B cell (primary cell): ENCODE results near the gene ERC2.

Experiments
- CTCF ChIP-seq: fragments of 200-600 bp; IDR thresholded peaks from one replicate; pipeline ENCODE4 v1.8.0; 2022; ENCODE audit warnings: antibody characterized with exemption, mild to moderate bottlenecking
- EZH2 ChIP-seq: IDR thresholded peaks from 2 replicates; pipeline ENCODE4 v1.6.1; 2012; ENCODE audit warnings: borderline replicate concordance, low read depth, mild to moderate bottlenecking, moderate library complexity, low read length; ENCODE audit not compliant: insufficient read depth, poor library complexity, severe bottlenecking

GRCh38 chr3:56318891-56319290, 149.4 kb downstream of the ERC2 start:
- TF ChIP-seq EZH2 (no peak), CTCF (no peak)
